Loucy (cell line): ENCODE measurements around the gene PAQR9.

ENCODE experiments used
- H2AFZ ChIP-seq: fragments of 200-600 bp; sonication (generic); 2 replicates; pipeline ENCODE4 v1.6.0; 2016; ENCODE audit warnings: antibody characterized with exemption, mild to moderate bottlenecking, low read length, moderate library complexity
- H3F3A ChIP-seq: fragments of 200-600 bp; 2 replicates; pipeline ENCODE4 v1.6.0; 2016; ENCODE audit warnings: antibody characterized with exemption, low read depth, mild to moderate bottlenecking
- H3K27me3 ChIP-seq: fragments of 200-600 bp; sonication (generic); 2 replicates; pipeline ENCODE4 v1.6.1; 2014; ENCODE audit warnings: low read length, mild to moderate bottlenecking; ENCODE audit not compliant: insufficient read depth, poor library complexity, severe bottlenecking
- H3K36me3 ChIP-seq: fragments of 200-600 bp; sonication (generic); 2 replicates; pipeline ENCODE4 v1.6.1; 2016; ENCODE audit warnings: low read length; ENCODE audit not compliant: insufficient read depth
- H3K4me1 ChIP-seq: fragments of 200-600 bp; sonication (generic); 2 replicates; pipeline ENCODE4 v1.5.1; 2014; ENCODE audit warnings: low read length, mild to moderate bottlenecking; ENCODE audit not compliant: insufficient read depth, poor library complexity, severe bottlenecking
- H3K4me2 ChIP-seq: fragments of 200-600 bp; sonication (generic); 2 replicates; pipeline ENCODE4 v1.6.0; 2014; ENCODE audit warnings: antibody characterized with exemption, low read length, low read depth, mild to moderate bottlenecking; ENCODE audit not compliant: poor library complexity, severe bottlenecking
- H3K4me3 ChIP-seq: fragments of 200-600 bp; sonication (generic); 2 replicates; pipeline ENCODE4 v1.5.1; 2014; ENCODE audit warnings: low read length, mild to moderate bottlenecking, mixed read lengths; ENCODE audit not compliant: poor library complexity, severe bottlenecking
- H3K79me2 ChIP-seq: fragments of 200-600 bp; sonication (generic); 2 replicates; pipeline ENCODE4 v1.6.1; 2014; ENCODE audit warnings: low read length; ENCODE audit not compliant: insufficient read depth
- H3K9ac ChIP-seq: fragments of 200-600 bp; sonication (generic); 2 replicates; pipeline ENCODE4 v1.6.0; 2014; ENCODE audit warnings: mild to moderate bottlenecking, low read depth, low read length, moderate library complexity; ENCODE audit not compliant: poor library complexity, severe bottlenecking
- H3K9me2 ChIP-seq: fragments of 200-600 bp; sonication (generic); replicated peaks from 2 replicates; pipeline ENCODE4 v1.6.1; 2016; ENCODE audit warnings: low read depth, low read length, mixed read lengths
- H3K9me3 ChIP-seq: fragments of 200-600 bp; sonication (generic); 2 replicates; pipeline ENCODE4 v1.6.1; 2014; ENCODE audit warnings: mild to moderate bottlenecking, antibody characterized with exemption, low read length, low read depth; ENCODE audit not compliant: insufficient read depth
- H4K20me1 ChIP-seq: fragments of 200-600 bp; sonication (generic); 2 replicates; pipeline ENCODE4 v1.6.0; 2014; ENCODE audit warnings: antibody characterized with exemption, low read length, mild to moderate bottlenecking; ENCODE audit not compliant: insufficient read depth, poor library complexity, severe bottlenecking
- EZH2phosphoT487 ChIP-seq: fragments of 200-600 bp; IDR thresholded peaks from 2 replicates; pipeline ENCODE4 v1.6.1; 2018; ENCODE audit warnings: antibody characterized with exemption, mild to moderate bottlenecking, moderate library complexity, borderline replicate concordance
- TF ChIP-seq, protein P1 (sequence below): fragments of 200-600 bp; sonication (generic); conservative IDR thresholded peaks from 2 replicates; pipeline ENCODE4 v1.5.1; 2014; ENCODE audit warnings: mild to moderate bottlenecking, antibody characterized with exemption, low read length

PAQR9 gene

GRCh38 chr3:142973217-142974009 lies 9.9 kb upstream of the PAQR9 start:
- Histone ChIP-seq H3K36me3 (no peaks in the 10 kb centered on the region), H3K27me3 (no peaks in the 10 kb centered on the region), H3K9me2 (no peaks in the 10 kb centered on the region), H3K4me2 (no peak overlapping the region), H3F3A (no peaks in the 10 kb centered on the region), H3K9ac (no peak overlapping the region), H3K79me2 (no peaks in the 10 kb centered on the region), H4K20me1 (no peaks in the 10 kb centered on the region), H3K4me3 (no peak overlapping the region), H3K9me3 (no peaks in the 10 kb centered on the region), H2AFZ (no peak overlapping the region), H3K4me1 (no peaks in the 10 kb centered on the region)
- TF ChIP-seq EZH2phosphoT487 = no peak
- TF ChIP-seq, protein P1, sequence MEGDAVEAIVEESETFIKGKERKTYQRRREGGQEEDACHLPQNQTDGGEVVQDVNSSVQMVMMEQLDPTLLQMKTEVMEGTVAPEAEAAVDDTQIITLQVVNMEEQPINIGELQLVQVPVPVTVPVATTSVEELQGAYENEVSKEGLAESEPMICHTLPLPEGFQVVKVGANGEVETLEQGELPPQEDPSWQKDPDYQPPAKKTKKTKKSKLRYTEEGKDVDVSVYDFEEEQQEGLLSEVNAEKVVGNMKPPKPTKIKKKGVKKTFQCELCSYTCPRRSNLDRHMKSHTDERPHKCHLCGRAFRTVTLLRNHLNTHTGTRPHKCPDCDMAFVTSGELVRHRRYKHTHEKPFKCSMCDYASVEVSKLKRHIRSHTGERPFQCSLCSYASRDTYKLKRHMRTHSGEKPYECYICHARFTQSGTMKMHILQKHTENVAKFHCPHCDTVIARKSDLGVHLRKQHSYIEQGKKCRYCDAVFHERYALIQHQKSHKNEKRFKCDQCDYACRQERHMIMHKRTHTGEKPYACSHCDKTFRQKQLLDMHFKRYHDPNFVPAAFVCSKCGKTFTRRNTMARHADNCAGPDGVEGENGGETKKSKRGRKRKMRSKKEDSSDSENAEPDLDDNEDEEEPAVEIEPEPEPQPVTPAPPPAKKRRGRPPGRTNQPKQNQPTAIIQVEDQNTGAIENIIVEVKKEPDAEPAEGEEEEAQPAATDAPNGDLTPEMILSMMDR = no peak

- no peaks in the 10 kb centered on the region for H3K36me3 ChIP-seq
- H3K9ac ChIP-seq = no peak overlapping the region
- no peaks in the 10 kb centered on the region for H3K79me2 ChIP-seq
- TF ChIP-seq, protein P1 = no peak
- no peak for TF ChIP-seq EZH2phosphoT487
- no peaks in the 10 kb centered on the region for H3K4me1 ChIP-seq
- H3K9me3 ChIP-seq = no peaks in the 10 kb centered on the region
- H3K4me2 ChIP-seq = no peak overlapping the region
- no peaks in the 10 kb centered on the region for H3F3A ChIP-seq
- H2AFZ ChIP-seq = no peak overlapping the region
- no peak overlapping the region for H3K4me3 ChIP-seq
- no peaks in the 10 kb centered on the region for H3K9me2 ChIP-seq
- no peaks in the 10 kb centered on the region for H4K20me1 ChIP-seq
- H3K27me3 ChIP-seq = no peaks in the 10 kb centered on the region
Observed at GRCh38 chr3:142972092-142972753, 8.7 kb upstream of the PAQR9 start.

- no peaks in the 10 kb centered on the region for H3K79me2 ChIP-seq
- H3K9me3 ChIP-seq = no peaks in the 10 kb centered on the region
- no peak overlapping the region for H3K9ac ChIP-seq
- no peaks in the 10 kb centered on the region for H3K9me2 ChIP-seq
- H3K27me3 ChIP-seq = no peaks in the 10 kb centered on the region
- no peak overlapping the region for H2AFZ ChIP-seq
- H3K4me1 ChIP-seq = no peaks in the 10 kb centered on the region
- no peak for TF ChIP-seq EZH2phosphoT487
- TF ChIP-seq, protein P1 = no peak
- no peak overlapping the region for H3K4me3 ChIP-seq
- H3K36me3 ChIP-seq = no peaks in the 10 kb centered on the region
- no peaks in the 10 kb centered on the region for H4K20me1 ChIP-seq
- H3F3A ChIP-seq = no peaks in the 10 kb centered on the region
- no peak overlapping the region for H3K4me2 ChIP-seq
Observed at GRCh38 chr3:142971431-142971830, 8.0 kb upstream of the PAQR9 start.
